NCI-H446 (cell line): Measurements from ENCODE around the gene PRELP.
A peak's percentile ranks its signal among the peaks of the same experiment; 100 is the strongest.
"Not testable (repeated sequence)": the region's sequence is repeated elsewhere in the genome, so short reads cannot be mapped to it uniquely, and the experiment has no call there.

Source experiments
- DNase-seq, 2 experiments: peaks; one replicate each; lab custom pipeline; 2025; lab: John Stamatoyannopoulos, UW

The PRELP gene

DNA sequence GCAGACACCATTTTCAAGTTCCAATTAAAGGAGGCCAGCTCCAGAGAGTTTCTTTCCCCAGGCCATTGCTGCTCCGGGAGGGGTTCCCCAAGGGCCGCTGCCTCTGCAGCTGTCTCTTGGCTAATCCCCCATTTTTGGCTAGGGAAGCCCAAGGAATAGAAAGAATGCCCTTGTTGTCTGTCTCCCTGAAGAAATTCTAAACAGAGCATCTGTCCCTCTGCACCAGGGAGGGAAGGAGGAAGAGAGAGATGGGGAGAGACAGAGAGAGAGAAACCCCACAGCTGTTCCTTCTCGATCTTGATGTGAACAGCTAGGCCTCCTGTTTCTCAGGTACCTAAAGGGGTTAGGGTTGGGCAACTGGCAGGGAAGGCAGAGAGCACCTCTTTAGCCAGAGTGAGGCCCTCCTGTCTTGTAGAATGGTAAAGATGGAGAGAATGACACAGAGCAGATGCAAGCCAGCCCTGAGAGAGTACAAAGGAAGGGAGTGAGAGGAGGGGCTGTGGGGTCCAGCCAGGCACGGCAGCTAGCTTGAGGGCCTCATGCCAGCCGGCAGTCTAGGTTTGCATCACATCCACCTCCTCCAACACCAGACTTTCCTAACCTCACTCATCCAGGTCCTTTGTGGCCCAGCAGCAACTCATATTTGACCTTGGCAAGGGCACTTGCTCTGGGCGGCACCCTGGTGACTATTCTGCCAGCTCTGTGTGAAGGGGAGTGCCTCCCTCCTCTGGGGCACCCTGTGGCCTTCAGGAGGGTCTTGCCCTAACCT, 31.4 kb downstream of the PRELP start:
- peak; percentile 12 to 53 for DNase-seq

- DNase-seq: no peak
Measured at GRCh38 chr1:203507759-203508158, 32.2 kb downstream of the PRELP start.

GRCh38 chr1:203508463-203509073, 33.0 kb downstream of the PRELP start:
- DNase-seq: no peak

- DNase-seq: no peak
Measured at GRCh38 chr1:203509135-203509534, 33.5 kb downstream of the PRELP start.

DNA sequence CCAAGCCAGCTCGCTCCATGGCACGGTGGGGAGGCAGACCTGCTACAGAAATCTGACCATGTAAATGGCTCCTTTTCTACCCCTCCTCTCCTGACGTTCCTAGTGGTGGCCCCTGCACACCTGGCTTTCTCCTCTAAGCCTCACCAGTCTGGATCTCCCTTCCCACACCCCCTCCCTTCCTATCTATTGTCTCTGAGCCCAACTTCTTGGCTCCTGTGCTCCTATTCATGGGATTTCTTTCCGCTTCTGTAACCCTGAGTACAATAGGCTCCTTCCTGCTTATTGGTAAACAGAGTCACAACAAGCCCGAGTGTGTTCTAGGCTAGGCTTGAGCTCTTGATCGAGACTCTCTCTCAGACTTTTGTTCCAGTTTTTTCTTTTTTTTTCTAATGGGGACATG, 35.9 kb downstream of the PRELP start:
- no peak for DNase-seq

DNA sequence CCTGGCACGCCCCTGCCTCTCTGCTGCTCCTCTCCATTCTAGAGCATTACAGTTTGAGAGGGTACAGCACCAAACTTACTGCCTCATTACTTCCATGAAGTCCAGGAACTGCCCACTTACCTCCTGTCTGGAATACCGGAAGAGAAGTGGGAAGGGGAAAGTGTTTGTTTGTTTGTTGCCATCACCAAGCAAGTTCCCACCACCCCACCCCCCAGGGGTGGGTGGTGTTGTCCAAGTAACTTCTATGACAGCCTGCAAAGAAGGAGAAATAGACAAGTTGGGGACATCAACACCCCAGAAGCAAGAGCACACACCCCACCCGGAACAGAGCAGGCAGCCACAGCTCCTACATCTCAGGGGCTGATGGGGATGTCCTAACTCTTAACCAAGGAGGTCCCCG, 36.3 kb downstream of the PRELP start:
- DNase-seq: no peak

DNA sequence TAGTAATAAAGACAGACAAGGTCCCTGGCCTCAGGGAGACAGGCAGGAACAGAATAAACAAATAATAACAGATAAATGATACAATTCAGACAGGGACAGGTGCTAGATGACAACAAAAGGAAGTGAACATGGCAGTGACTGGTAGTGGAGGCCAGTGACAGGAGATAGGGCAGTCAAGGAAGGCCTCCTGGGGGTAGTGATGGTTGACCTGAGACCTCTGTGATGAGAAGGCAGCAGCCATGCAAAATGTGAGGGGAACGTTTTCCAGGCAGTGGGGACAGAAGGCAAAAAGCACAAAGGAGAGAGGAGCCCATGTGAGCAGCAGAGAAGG, 36.9 kb downstream of the PRELP start:
- DNase-seq: no peak

GRCh38 chr1:203512848-203513584, 37.4 kb downstream of the PRELP start:
- DNase-seq: no peak

GRCh38 chr1:203513585-203514031, 38.0 kb downstream of the PRELP start:
- no peak for DNase-seq

DNA sequence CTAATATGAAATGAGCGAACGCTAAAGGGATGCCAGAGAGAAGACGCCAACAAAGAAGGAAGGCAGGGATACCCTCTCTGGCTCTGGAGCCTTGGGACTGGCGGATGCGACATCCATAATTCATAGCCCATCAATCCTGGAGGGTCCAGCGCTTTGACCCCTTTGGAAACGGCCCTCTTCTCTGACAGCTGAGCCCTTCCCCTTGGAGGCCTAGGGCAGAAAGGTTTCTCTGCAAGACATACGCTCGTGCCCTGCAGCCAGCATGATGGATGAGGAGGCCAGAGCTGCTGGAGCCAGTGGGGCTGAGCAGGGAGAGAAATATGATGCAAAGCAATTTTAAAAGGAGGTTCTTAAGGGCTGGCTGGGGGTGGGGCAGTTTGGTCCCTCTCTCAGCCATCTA, 40.6 kb downstream of the PRELP start:
- no peak for DNase-seq

- DNase-seq: no peak
Measured at GRCh38 chr1:203516906-203517305, 41.3 kb downstream of the PRELP start.

DNA sequence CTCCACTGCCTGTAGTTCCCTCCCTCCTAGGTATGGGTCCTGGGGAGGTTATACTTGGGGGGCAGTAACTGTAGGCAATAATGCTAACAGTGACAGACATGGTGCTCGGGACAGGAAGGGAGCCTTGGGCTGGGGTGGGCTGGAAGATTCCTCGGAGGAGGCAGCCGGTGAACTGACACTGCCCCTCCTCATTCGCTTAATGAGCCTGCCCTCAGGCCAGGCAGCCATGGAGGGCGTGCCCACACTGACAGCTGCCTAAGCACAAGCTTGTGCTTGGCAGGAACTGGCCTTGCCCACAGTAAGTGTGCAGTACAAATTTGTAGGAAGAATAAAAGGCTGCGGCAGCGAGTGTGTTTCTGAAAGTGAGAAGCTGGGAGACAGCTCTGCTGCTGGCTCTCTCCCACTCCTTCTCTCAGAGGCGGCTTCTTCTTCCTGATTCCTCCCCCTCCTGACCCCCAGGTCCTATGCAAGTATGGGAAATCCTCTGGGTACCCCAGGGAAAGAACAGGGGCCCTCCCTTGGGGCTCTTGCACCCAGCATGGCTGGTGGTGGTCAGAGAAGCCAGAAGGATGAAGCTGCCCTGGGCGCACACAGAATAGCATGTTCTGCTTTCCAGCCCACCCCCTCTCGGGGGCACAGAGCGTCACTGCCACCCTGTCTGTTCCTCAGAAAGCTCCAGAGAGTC, 42.0 kb downstream of the PRELP start:
- no peak for DNase-seq

- not testable (repeated sequence) for DNase-seq
Measured at GRCh38 chr1:203518139-203518538, 42.5 kb downstream of the PRELP start.

DNA sequence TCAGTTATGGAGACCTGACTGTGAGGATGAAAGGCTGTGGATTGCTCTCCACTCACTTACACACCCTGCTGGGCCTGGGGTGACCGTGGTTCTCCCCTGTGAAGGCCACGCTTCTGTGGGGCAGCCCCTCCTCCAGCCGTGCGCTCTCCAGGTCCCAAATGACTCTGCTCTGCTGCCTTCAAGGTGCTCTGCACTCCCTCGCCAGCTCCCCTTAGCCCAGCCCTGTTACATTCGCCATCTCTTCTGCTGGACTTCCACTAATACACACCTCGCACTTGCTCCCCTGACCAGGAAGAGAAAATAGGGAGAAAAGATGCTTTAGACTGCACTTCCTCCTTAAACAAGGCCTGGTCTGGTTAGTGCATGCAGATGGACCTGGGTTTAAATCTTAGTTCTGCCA, 42.9 kb downstream of the PRELP start:
- no peak for DNase-seq

GRCh38 chr1:203519053-203519840, 43.6 kb downstream of the PRELP start:
- DNase-seq: no peak

- no peak for DNase-seq
Measured at GRCh38 chr1:203519896-203520295, 44.3 kb downstream of the PRELP start.

DNA sequence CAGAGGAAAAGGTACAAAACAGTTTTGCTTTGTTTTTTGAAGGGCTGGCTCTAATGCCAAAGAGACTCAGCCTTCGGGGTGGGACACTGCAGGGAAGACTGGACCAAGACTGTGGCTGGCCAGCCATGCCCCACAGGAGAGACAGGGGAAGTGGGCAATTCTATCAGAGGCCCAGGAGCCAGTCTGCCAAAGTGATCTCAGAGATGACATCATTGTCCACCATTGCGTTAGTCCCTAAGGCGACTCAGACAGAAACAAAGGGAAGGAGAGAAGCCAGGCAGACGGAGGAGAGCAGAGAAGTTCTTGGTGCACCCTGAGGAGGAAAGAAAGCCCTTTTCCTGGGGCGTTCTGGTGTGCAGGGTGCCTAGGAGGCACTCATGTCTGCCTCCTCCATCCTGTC, 44.7 kb downstream of the PRELP start:
- DNase-seq: no peak

GRCh38 chr1:203521074-203521794, 45.6 kb downstream of the PRELP start:
- DNase-seq: no peak

- peak in 1 of 2 experiments; percentile 69 for DNase-seq
Measured at GRCh38 chr1:203521812-203522211, 46.2 kb downstream of the PRELP start.

DNA sequence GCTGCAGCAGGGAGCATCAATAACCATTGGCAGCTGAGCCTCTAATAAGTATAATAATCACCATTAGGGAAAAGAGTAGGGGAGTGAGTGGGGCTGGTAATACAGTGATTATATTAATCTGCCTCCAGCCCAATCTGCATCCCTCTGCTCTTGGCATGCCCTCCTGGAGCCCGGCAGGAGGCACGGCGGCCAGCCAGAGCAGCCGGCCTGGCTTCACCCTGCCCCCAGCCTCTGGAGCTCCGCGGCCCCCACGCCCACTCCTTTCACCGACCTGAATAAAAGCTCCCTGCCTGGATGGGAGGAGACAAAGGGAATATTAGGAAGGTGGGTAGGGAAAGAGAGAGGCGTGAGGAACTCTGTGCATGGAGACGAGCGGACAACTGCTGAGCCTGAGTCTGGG, 46.6 kb downstream of the PRELP start:
- DNase-seq: peak; percentile 55 to 87

GRCh38 chr1:203523667-203524066, 48.1 kb downstream of the PRELP start:
- DNase-seq: no peak
